ENCODE results near the gene GET4. TPM values are rescaled to one million over a fixed set of nuclear protein-coding genes. Genes with fewer than 3 reads are reported as not detected.

GET4 gene
- polyA plus RNA-seq, 3 donors = 20.1 to 36.8 (median 25.5) TPM

DNA sequence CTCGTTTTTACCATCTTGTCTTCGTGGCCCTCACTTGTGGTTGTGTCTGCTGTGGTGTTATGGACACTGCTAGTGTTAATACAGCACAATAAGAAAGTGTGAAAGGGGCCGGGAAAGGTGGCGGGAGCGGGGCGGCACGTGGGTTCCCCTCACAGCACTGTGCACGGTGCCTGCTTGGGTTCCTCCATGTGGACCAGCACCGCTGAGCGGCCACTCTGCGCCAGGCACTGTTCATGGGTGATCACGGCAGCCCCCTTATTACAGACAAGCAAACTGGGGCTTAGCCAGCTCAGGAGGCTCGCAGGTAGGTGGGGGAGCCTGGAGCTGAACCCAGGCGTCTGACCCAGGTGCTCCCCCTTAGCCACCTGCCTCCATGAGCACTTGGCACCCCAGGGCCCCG is 31.8 kb upstream of the GET4 start:
- intact Hi-C loops (cut with micrococcal nuclease) = no loop called here
- no peak overlapping the region for H3K27ac Mint-ChIP-seq
- Histone ChIP-seq H3K36me3 (replicated peaks in 1 of 2; ENCODE audit: control insufficient read depth in 1 of 2, insufficient read depth in 2 of 2, low read length in 2 of 2) (peaks cover 57 to 76% of the 10 kb centered on the region in 2 donors), H3K9ac (ENCODE audit: insufficient read depth, low read length, poor library complexity, severe bottlenecking) (no peak overlapping the region), H3K27me3 (ENCODE audit: control insufficient read depth in 2 of 2, insufficient read depth in 2 of 2, low read length in 2 of 2) (no peaks in the 10 kb centered on the region), H3K4me3 (replicated peaks in 1 of 3; ENCODE audit: low read depth in 2 of 3, low read length in 3 of 3) (no peak overlapping the region), H3K4me2 (replicated peaks; ENCODE audit: extremely low read depth, low read length, poor library complexity, severe bottlenecking) (no peak overlapping the region), H3K27ac (ENCODE audit: low read depth in 1 of 2, low read length in 2 of 2) (no peak overlapping the region), H4K20me1 (ENCODE audit: insufficient read depth, low read length) (no peaks in the 10 kb centered on the region), H3K9me3 (replicated peaks in 1 of 2; ENCODE audit: control insufficient read depth in 1 of 2, insufficient read depth in 1 of 2, low read length in 2 of 2) (peaks cover 3 to 20% of the 10 kb centered on the region in 2 donors), H3K79me2 (ENCODE audit: insufficient read depth, low read length) (no peaks in the 10 kb centered on the region), H2AFZ (ENCODE audit: insufficient read depth, low read depth, low read length, poor library complexity, severe bottlenecking) (no peak overlapping the region), H3K4me1 (ENCODE audit: control insufficient read depth in 1 of 2, insufficient read depth in 2 of 2, low read length in 2 of 2) (no peaks in the 10 kb centered on the region)
- peaks cover 73 to 88% of the 10 kb centered on the region in 2 donors for H3K36me3 Mint-ChIP-seq
- no peak for DNase-seq
- H3K4me3 Mint-ChIP-seq = no peak overlapping the region
- H3K27me3 Mint-ChIP-seq (ENCODE audit: low read depth in 3 of 3) = peaks cover 0 to 2% (median 0%) of the 10 kb centered on the region in 3 donors
- peaks cover 2 to 29% (median 14%) of the 10 kb centered on the region in 7 donors for H3K9me3 Mint-ChIP-seq
- 98% methylated on average over 11 of the region's 15 CpGs for WGBS (ENCODE audit: insufficient coverage)
- H3K4me1 Mint-ChIP-seq = no peaks in the 10 kb centered on the region
- TF ChIP-seq, protein P1, sequence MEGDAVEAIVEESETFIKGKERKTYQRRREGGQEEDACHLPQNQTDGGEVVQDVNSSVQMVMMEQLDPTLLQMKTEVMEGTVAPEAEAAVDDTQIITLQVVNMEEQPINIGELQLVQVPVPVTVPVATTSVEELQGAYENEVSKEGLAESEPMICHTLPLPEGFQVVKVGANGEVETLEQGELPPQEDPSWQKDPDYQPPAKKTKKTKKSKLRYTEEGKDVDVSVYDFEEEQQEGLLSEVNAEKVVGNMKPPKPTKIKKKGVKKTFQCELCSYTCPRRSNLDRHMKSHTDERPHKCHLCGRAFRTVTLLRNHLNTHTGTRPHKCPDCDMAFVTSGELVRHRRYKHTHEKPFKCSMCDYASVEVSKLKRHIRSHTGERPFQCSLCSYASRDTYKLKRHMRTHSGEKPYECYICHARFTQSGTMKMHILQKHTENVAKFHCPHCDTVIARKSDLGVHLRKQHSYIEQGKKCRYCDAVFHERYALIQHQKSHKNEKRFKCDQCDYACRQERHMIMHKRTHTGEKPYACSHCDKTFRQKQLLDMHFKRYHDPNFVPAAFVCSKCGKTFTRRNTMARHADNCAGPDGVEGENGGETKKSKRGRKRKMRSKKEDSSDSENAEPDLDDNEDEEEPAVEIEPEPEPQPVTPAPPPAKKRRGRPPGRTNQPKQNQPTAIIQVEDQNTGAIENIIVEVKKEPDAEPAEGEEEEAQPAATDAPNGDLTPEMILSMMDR (IDR thresholded peaks at IDR 0.05) = no peak

DNA sequence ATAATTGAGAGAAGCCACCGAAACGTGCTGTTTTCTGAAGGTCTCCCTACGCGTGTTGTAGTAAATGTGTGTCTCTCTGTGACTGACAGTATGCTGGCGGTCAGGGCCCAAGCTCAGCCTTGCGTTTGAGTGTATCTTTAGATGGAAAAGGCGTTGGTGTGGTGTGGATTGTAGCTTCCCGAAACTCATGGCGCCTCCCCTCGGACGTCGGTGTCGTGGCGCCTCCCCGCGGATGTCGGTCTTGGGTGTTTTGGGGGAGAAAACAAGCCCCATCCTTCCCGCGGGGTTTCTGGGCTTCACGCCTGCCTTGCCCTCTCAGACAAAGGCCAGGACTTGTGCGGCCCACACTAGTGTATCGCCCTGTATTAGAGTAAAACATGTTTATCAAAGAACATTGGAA is 31.3 kb upstream of the GET4 start:
- Histone ChIP-seq H4K20me1 (ENCODE audit: insufficient read depth, low read length) (no peaks in the 10 kb centered on the region), H3K4me1 (ENCODE audit: control insufficient read depth in 1 of 2, insufficient read depth in 2 of 2, low read length in 2 of 2) (no peaks in the 10 kb centered on the region), H3K27ac (ENCODE audit: low read depth in 1 of 2, low read length in 2 of 2) (no peak overlapping the region), H3K27me3 (ENCODE audit: control insufficient read depth in 2 of 2, insufficient read depth in 2 of 2, low read length in 2 of 2) (no peaks in the 10 kb centered on the region), H3K9ac (ENCODE audit: insufficient read depth, low read length, poor library complexity, severe bottlenecking) (no peak overlapping the region), H3K4me3 (replicated peaks in 1 of 3; ENCODE audit: low read depth in 2 of 3, low read length in 3 of 3) (no peak overlapping the region), H3K9me3 (replicated peaks in 1 of 2; ENCODE audit: control insufficient read depth in 1 of 2, insufficient read depth in 1 of 2, low read length in 2 of 2) (peaks cover 3 to 20% of the 10 kb centered on the region in 2 donors), H3K4me2 (replicated peaks; ENCODE audit: extremely low read depth, low read length, poor library complexity, severe bottlenecking) (no peak overlapping the region), H3K36me3 (replicated peaks in 1 of 2; ENCODE audit: control insufficient read depth in 1 of 2, insufficient read depth in 2 of 2, low read length in 2 of 2) (peaks cover 59 to 76% of the 10 kb centered on the region in 2 donors), H2AFZ (ENCODE audit: insufficient read depth, low read depth, low read length, poor library complexity, severe bottlenecking) (no peak overlapping the region), H3K79me2 (ENCODE audit: insufficient read depth, low read length) (no peaks in the 10 kb centered on the region)
- Mint-ChIP-seq H3K4me1 (no peaks in the 10 kb centered on the region), H3K9me3 (peaks cover 2 to 26% (median 14%) of the 10 kb centered on the region in 7 donors), H3K36me3 (peaks cover 73 to 88% of the 10 kb centered on the region in 2 donors), H3K4me3 (no peak overlapping the region), H3K27ac (peak overlapping the region in 2 of 7 donors; percentile 21 to 54), H3K27me3 (ENCODE audit: low read depth in 3 of 3) (peaks cover 0 to 2% (median 0%) of the 10 kb centered on the region in 3 donors)
- WGBS (ENCODE audit: insufficient coverage) = 99% methylated on average over 17 of the region's 22 CpGs
- no peak for DNase-seq
- TF ChIP-seq, protein P1 (IDR thresholded peaks at IDR 0.05) = no peak
- intact Hi-C loops (cut with micrococcal nuclease) = no loop called here
